PC-9 (cell line): Measurements from ENCODE around the gene ZNF718.
"Not testable (repeated sequence)": the region's sequence is repeated elsewhere in the genome, so short reads cannot be mapped to it uniquely, and the experiment has no call there.

Source experiments
- CTCF ChIP-seq: fragments of 200-600 bp; sonication (generic); conservative IDR thresholded peaks from 2 replicates; pipeline ENCODE4 v1.6.1; 2017; ENCODE audit warnings: mixed run types, antibody characterized with exemption, mild to moderate bottlenecking, moderate library complexity
- EZH2 ChIP-seq: fragments of 200-600 bp; sonication (generic); IDR thresholded peaks from 2 replicates; pipeline ENCODE4 v1.8.0; 2017; ENCODE audit warnings: antibody characterized with exemption, low read depth

GRCh38 chr4:123922-124274 is 403 bp upstream of the ZNF718 start:
- TF ChIP-seq CTCF, EZH2: not testable (repeated sequence)
